ENCODE measurements around the gene SLC29A3. TPM values are rescaled to one million over a fixed set of nuclear protein-coding genes. Genes with fewer than 3 reads are reported as not detected.

The SLC29A3 gene
- total RNA-seq, 1 donor, result 2.2 TPM

DNA sequence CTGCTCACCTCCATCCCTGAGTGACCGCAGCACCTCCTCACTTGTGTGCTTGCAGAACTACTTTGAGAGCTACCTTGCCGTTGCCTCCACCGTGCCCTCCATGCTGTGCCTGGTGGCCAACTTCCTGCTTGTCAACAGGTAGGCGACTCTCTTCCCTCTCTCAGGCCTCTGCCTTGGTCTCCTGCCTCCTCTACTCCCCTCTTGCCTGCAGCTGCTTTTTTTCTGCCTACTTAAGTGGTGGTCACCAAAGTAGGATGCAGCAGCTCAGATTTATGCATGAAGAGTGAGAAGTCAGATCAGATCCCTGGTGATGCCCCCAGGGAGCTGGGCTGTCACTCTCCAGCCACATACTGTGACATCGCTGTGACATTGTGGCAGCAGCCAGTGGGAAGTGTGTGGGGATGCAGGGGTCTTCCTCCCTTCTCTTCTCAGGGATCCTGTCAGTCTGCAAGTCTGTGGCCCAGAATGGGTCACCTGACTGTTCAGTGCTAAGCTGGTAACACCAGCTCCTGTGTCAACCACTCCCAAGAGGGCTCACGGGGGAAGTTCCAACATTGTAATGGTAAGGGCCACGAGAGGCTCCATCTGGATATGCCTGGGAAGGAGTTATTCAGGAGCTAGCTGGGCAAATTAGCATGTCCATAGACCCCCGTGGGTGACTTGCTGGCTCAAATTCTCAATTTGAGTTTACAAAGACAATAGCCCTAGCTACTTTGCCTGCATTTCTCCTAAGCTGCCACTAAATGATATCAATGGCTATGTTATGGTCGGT lies 25.3 kb downstream of the SLC29A3 start:
- no peak for DNase-seq (ENCODE audit: low read depth)
- TF ChIP-seq, protein P1, sequence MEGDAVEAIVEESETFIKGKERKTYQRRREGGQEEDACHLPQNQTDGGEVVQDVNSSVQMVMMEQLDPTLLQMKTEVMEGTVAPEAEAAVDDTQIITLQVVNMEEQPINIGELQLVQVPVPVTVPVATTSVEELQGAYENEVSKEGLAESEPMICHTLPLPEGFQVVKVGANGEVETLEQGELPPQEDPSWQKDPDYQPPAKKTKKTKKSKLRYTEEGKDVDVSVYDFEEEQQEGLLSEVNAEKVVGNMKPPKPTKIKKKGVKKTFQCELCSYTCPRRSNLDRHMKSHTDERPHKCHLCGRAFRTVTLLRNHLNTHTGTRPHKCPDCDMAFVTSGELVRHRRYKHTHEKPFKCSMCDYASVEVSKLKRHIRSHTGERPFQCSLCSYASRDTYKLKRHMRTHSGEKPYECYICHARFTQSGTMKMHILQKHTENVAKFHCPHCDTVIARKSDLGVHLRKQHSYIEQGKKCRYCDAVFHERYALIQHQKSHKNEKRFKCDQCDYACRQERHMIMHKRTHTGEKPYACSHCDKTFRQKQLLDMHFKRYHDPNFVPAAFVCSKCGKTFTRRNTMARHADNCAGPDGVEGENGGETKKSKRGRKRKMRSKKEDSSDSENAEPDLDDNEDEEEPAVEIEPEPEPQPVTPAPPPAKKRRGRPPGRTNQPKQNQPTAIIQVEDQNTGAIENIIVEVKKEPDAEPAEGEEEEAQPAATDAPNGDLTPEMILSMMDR (IDR thresholded peaks at IDR 0.05; ENCODE audit: insufficient read depth, low read depth, low read length), result no peak
- no peak overlapping the region for H3K4me3 ChIP-seq (ENCODE audit: low read depth, low read length)

DNA sequence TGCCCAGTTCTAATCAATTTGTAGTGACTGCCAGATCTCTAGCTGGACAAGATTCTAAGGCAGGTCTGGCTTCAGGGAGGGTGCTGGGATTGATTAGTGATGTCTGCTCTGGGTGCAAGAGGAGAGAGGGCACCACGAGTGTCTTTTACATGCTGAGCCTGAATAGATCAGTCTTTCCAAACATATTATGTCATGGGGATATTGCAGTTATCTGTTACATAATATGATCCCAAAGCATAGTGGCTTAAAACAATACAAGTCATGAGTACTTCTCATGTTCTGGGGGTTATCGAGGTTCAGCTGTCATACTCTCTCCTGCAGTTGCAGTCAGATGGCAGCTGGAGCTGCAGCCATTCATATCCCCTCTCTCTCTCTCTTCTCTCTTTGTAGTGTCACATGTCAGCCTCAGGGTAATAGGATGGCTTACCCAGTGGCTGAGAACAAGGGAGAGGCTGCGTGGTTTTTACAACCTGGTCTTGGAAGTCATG lies 26.0 kb downstream of the SLC29A3 start:
- no peak overlapping the region for H3K4me3 ChIP-seq (ENCODE audit: low read depth, low read length)
- TF ChIP-seq, protein P1 (IDR thresholded peaks at IDR 0.05; ENCODE audit: insufficient read depth, low read depth, low read length), result no peak
- no peak for DNase-seq (ENCODE audit: low read depth)

DNA sequence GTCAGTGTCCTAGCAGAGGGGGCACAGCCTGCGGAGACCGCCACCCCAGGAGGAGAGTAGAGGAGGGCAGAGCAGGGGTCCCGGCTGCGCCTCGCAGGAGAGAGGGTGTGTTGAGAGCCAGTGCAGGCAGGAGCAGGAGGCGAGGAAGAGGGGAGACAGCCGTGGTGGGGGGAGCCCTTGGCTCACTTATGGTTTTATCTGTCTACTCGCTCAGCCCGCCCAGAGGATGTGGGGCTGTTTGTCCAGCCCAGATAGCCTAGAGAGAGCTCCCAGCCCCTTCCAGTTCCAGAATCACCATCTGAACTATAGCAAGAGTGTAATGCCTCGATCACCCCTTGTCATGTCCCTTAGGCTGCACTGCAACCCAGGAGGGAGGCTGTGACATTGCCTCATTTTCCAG lies 26.6 kb downstream of the SLC29A3 start:
- H3K4me3 ChIP-seq (ENCODE audit: low read depth, low read length), result no peak overlapping the region
- TF ChIP-seq, protein P1 (IDR thresholded peaks at IDR 0.05; ENCODE audit: insufficient read depth, low read depth, low read length), result no peak
- DNase-seq (ENCODE audit: low read depth), result no peak

DNA sequence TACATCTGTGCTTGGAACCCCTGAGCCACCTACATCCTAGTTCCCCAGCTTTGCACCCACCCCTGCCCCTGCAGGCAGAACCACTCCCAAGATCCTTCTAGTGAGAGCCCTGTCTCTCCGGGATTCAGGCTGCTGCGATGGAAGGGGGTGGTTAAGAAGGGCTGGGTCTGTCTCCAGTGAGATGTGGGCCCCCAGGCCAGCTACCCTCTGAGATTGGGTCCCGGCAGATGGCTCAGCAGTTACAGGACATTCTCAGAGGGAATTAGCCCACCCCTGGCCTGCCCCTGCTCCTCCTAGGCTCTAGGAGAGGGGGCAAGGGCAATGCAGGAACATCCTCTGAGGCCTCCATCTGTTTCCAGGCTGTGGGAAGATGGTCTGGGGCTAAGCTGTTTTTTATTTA lies 27.7 kb downstream of the SLC29A3 start:
- DNase-seq (ENCODE audit: low read depth), result no peak
- TF ChIP-seq, protein P1 (IDR thresholded peaks at IDR 0.05; ENCODE audit: insufficient read depth, low read depth, low read length), result no peak
- H3K4me3 ChIP-seq (ENCODE audit: low read depth, low read length), result no peak overlapping the region

DNA sequence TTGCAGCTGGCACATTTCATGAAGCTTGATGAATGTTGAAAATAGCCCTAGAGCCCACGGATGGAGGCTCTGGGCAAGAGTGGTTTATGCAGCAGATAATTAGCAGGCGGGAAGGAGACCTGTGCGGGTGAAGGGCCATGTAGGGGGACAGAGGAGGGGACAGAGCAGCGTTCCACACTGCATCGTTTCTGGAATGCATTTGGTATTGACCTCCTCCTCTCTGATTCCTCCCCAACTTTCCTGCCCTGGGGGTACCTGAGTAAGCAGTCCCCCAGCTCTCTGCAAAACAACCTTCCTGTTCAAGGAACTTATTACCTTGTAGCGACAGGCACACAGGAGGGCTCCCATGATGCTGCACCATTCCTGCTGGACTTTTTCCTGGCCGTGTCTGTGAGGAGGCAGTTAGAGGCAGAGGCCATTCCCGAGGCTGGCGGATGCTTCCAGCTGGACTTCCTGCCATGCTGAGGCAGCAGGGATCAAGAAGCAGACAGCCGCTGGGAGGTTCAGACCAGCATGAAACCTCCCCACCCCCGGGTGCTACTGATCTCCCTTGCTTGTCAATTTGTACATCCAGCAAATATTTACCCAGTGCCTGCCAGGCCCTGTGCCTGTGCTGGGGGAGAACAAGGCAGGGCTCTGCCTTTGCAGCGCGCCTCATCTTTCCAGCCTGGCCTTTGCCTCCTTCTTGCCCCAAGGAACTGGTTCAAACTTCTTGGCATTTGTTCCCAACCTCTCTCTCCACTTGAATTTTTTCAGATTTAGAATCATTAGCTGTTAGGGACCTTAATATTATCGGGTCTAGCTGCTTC lies 28.7 kb downstream of the SLC29A3 start:
- TF ChIP-seq, protein P1 (IDR thresholded peaks at IDR 0.05; ENCODE audit: insufficient read depth, low read depth, low read length), result no peak
- no peak overlapping the region for H3K4me3 ChIP-seq (ENCODE audit: low read depth, low read length)
- DNase-seq (ENCODE audit: low read depth), result no peak

DNA sequence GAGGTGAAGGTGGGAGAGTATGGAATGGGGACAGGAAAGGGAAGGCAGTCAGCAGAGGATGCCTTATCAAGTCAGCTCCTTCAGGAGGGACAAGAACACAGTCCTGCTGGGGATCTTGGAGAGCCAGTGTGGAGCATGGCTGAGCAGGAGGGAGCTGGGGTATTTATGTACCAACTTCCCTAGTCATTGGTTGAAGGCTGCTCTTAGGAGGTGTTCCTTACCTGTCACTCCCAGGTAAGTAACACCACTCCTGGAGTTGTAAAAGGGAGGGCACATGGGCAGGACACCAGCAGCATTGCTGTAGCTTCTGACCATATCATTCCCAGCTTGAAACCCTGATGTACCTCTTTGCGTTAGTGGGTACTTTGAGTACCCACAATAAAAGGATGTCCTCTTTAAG lies 29.8 kb downstream of the SLC29A3 start:
- no peak for DNase-seq (ENCODE audit: low read depth)

More for the DNA sequence above, 29.8 kb downstream of the SLC29A3 start:
- TF ChIP-seq, protein P1 (IDR thresholded peaks at IDR 0.05; ENCODE audit: insufficient read depth, low read depth, low read length), result no peak
- H3K4me3 ChIP-seq (ENCODE audit: low read depth, low read length), result no peak overlapping the region

Data from fibroblast of villous mesenchyme (primary cell).